T follicular helper cell (primary cell): ENCODE results near the gene KCNA10.

Experiments used
- DNase-seq: peaks from one replicate; pipeline ENCODE4 v3.0.0-alpha.2; 2020; ENCODE audit warnings: low read depth
- total RNA-seq, 2 experiments: gene quantifications; one replicate each; lab custom pipeline; 2026; lab: John Stamatoyannopoulos, UW

KCNA10 gene
- 0 reads per million in 2 experiments for total RNA-seq

GRCh38 chr1:110519125-110519810, at the start of gene KCNA10:
Gene KCNA10 (minus strand): TSS chr1:110519175. CDS start chr1:110518787, 388 bp downstream.
- DNase-seq, result no peak

- DNase-seq, result no peak
Measured at GRCh38 chr1:110566836-110567235, 47.9 kb upstream of the KCNA10 start.

DNA sequence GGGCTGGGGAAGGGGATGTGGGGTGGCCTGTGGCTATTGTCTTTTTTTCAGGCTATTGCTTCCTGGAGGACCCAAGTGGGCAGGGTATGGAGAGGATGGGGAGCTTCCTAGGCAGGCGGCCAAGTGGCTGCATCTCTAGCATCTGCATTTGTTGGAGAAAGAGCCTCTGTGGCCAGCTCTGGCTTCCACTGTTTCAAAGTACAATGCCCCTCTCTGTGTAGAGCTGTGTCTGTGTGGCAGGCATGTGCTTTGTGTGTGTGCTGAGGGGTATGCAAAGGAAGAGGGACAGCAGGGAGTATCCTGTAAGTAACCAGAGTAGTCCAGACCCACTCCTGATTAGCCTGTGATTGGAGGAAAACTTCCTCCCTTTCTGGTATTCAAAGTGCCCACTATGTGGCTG, 46.6 kb upstream of the KCNA10 start:
- DNase-seq, result no peak

DNA sequence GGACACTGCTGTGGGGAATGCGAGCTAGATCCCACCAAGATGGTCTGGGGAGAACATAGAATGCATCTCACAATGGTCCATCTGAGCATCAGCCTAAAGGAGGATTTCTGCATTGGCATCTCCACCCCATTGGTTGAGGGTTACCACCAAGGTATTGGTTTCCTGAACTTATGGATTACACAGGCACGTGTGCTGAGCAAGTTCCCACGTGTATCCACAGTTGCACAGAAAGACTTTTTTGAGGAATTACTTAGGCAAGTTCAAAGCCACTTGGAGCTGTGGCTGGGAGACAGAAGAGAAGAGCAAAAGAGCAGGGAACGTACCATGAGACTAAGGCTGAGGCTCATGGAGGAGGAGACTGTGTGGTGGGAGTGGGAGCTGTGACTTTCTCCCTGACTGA, 44.1 kb upstream of the KCNA10 start:
- DNase-seq, result no peak

DNA sequence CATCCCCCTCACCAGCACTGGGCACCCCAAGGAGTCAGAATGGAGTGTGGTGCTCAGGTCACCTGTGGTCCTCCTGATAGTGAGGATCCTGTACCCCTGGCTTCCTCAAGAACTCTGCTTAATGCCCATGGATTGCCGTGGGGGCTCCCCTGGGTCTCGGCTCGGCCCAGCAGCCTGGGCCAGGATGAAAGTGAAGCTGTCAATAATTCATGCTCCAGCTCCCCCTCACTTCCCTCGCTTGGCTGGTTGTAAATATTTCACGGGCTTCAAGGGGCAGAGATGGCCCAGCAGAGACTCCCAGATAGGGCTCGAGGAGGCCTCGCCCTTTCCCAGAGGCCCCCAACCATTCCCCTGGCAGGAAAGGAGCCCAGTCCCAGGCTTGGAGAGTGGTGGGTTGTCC, 42.6 kb upstream of the KCNA10 start:
- no peak for DNase-seq

DNA sequence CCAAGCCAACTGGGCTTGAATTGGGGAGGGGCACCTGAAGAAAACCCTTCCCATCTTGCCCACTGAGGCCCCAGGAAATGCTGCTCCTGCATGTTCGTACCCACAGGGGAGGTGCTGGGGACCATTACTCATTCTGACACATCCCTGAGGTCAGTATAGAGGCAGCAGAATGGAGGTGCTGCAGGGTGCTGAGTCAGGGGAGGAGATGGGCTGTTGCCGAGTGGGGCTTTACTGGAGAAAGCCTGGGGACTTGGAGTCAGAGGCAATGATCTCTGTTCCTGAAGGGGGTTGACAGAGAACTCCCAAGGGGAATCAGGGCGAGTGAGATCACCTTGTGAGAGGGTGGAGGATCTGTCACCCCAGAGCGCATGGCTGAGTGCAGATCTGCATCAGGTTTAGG, 40.2 kb upstream of the KCNA10 start:
- DNase-seq, result no peak

DNA sequence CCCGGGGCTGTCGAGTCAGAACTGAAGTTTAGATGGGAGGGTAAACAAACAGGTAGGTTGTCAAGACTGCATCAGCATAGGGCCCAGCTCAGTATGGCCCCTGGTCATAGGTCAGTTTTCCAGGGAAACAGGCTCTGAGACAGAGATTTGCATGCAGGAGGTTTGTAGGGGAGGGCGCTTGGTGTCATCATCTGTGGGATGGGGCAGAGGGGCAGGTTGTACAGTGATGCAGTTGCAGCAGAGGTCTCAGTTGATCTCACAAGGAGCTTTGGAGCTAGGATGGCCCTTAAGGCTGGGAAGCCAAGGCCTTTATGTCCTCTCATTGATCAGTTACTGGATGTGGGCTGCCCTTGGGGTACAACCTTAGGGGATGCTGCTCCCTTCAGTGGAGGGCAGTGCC, 38.5 kb upstream of the KCNA10 start:
- no peak for DNase-seq

DNA sequence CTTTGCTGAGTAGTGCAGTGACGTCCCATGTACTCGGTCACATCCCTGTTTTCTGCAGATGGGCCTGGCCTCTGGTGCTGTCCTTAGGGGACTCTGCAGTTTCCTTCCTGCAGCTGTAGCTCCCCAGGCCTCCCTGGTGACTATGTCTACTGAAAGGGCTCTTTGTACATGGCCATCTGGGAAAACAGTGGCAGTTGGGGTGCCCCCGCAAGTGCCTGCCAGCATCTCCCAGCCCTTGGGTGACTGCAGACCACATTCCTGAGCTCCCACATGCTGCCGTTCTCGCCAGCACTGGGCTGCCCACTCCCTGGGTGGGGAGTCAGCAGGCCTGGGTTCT, 37.5 kb upstream of the KCNA10 start:
- DNase-seq, result no peak

- DNase-seq, result no peak
Measured at GRCh38 chr1:110555807-110556470, 37.0 kb upstream of the KCNA10 start.

DNA sequence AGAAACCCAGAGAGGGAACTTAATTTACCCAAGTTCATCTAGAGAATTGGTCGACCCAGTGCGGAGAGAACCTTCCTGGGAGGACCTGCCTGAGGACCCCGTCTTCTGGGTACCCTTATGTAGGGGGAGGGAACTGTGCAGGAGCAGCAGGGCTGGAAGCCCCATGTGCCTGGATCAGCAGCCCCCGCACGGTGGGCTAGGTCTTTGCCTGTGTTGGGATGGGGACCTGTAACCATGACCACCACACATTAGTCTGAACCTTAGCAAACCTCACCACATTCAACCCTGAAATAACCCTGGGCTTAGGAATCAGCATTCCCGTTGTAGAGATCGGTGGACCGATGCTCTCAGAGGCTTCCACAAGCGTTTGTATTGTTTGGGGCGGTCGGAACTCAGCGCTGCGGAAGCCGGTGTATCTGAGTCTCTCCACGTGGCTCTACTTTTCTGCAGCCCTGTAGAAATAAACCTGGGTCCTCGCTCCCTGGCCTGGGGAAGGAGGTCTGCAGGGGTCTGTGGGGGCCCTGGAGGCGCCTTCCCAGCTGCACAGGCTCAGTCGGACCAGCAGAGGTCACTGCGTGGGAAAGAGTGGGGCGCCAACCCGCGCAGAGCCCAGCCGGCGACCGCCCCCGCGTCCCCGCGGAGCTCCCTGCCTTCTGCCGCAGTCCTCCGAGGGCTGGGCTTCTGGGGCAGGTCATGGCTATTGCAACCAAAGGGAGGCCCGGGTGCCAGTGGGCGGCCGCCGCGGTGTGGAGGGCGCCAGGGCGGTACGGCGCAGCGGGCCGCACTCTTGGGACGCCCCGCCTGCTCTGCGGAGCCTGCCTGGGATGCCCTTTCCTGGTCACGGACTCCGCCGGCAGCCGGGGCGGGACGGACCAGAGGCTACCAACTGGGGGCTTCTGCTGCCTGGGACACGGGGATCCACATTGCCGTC, 36.2 kb upstream of the KCNA10 start:
- peak; percentile 40 for DNase-seq

DNA sequence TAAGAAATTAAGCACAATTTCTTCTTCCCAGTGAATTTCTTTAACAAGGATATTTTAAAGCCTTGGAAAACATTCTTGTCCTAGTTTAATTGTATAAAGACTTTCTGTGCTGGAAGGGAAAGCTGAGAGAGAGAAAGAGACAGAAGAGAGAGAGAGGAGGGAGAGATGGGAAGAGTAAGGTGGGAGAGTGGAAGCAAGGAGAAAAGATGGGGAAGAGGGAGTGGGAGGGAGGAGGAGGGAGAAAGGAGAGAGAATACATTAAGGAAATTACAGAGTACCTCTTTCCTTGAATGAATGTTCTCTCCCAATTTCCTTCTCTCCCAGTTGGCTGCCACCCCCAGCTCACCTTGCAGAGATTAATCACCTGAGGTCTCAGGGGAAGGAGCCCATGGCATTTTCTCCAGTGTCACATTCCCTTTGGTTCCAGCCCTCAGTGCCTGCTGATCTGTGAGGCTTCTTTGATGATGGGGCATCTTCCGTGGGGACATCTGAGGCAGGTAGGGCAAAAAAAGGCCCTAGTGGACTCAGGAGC, 32.4 kb upstream of the KCNA10 start:
- no peak for DNase-seq

DNA sequence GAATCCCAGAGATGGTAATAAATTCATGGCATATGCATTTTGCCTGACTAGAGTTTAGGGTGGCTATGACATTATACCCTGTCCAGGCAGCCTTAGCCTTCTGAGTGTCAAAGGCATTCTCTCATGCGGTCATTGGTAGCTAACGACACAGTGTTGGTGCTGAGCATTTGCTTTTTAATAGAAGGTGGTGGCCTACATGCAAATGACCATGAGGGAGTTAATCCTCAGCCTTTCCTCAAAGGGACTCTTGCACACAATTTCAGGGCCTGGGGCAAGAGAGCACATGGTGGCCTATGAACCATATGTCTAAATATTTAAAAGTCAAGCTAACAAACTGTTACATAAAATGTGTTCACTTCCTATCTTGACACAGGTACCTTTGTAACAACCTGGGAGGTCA, 30.9 kb upstream of the KCNA10 start:
- no peak for DNase-seq

DNA sequence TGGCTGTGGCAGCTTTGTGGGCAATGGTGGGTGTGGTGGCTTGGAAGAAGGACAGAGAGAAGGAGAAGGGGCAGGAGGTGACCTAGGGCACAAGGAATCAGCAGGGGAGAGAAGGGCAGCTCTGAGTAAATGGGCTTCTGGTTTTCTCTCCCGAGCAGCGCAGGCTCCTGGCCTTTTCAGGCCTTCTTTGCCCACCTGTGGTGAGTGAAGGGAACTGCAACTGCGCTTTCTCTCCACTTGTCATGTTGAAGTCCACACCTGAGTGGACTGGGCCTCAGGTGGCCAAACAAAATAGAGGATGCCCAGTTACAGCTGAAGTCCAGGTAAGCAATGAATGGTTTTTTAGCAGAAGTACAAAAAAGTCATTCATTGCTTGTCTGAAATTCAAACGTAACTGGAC, 29.4 kb upstream of the KCNA10 start:
- DNase-seq, result no peak

DNA sequence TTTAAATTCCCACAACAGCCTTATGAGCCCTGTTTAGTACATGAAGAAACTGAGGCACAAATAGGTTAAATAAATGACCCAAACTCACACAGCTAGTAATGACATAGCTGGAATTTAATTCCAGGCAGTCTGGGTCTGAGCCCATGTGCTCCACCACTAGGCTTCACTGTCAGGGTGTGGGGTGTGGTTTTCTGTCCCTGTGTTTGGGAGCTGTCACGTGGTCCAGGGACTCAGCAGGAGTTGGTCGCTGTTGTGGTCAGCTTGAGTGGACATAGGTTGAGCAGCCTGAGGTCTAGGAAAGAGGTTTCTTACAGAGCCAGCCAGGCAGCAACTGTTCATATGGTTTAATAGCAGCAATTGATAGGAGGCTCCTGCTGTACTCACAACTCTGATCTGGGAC, 28.0 kb upstream of the KCNA10 start:
- DNase-seq, result no peak

GRCh38 chr1:110545492-110545891, 26.5 kb upstream of the KCNA10 start:
- no peak for DNase-seq

DNA sequence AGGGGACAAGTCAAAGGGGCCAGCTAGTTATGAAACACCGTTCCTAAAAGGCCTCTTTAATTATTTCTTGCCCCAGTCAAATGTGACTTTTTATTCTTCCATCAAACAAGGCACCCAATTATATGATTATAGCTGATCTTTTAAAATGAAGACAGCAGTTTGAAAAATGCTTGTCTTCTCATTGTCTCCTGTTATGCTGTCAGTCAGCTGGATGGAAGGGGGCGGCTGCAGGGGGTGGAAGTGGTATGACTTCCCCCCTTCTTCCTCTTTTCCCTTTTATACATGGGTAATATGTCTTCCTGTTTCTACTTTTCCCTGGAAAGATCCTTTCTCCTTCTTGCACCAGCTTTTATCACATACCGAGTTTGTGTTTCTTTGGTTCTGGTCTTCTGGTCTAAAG, 25.8 kb upstream of the KCNA10 start:
- no peak for DNase-seq

DNA sequence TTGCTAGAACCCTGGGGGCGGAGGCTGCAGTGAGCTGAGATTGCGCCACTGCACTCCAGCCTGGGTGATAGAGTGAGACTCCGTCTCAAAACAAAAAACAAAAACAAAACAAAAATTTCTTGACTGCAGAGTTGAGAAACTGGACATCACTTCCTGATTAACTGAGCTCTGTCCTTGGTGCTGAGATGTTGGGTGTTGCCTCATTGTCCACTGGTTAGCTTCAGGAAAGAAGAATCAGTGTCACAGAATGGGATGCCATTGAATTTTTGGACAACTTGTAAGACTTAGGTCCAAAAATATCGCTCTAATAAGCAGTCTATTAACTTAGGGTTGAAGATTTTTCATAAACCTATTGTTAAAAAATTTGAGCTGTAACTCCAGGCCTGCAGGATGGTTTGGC, 23.8 kb upstream of the KCNA10 start:
- DNase-seq, result no peak

DNA sequence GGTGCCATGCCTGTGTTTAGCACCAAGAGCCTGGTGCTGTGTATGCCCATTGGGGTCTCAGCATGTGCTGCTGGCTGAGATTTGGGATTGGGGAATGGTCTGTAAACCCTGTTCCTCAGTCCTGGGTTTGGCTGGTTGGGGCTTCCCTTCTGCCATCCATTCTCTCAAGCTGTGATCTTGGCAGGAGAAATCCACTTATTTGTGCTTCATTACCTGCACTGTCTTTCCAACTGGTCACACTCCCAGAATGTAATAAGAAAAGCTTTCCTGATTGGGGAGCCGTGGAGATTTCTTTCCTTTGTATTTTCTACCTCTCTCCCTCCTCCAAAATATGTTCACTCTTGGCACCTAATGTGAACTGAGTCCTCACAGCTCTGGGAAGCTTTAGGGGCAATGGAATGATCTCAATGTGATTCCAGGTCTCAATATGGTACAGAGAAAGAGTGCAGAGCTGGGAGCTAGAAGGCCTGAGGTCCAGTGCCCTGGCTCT, 23.0 kb upstream of the KCNA10 start:
- no peak for DNase-seq

DNA sequence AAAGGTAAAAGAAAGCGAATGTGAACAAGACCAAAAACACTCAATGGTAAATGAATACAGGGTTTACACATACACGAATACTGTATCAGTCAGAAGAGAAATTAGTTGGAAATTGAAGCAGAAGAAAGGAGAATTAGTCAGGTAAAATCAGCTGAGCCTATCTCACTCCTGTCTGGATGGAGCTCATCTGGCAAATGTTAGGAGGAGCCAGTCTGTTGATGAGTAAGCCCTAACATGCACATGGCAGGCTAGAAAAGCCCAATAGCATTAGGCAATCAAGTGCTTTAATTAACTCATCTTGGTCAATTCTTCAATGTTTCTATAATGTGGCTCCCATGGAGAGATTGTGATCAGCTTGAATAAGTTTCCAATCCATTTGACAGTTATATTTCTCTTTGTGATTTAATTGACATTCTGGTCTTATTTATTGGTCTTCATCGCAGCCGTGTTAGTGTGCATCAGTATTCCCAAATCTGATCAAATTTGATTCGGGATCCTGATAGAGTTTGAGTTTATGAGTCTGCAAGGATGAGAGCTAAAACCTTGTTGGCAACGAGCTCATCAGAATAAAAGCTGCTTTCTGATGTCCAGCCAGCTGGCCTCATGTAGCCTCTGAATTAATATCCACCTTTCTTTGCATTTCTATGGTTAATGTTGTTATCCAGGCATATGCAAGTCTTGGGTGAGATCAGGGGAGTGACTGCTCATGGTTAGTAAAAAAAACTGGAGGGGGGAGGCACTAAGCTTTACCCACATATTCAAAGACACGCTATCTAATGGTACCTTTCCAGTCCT, 22.1 kb upstream of the KCNA10 start:
- no peak for DNase-seq

- DNase-seq, result no peak
Measured at GRCh38 chr1:110538921-110539320, 19.9 kb upstream of the KCNA10 start.

GRCh38 chr1:110538075-110538474, 19.1 kb upstream of the KCNA10 start:
- no peak for DNase-seq

GRCh38 chr1:110535985-110536384, 17.0 kb upstream of the KCNA10 start:
- DNase-seq, result no peak
